HG02840 (cell line): Measurements from ENCODE around the gene MRAP2.

ENCODE experiments used
- ATAC-seq: cut with Tn5 transposase; IDR thresholded peaks from one replicate; pipeline ENCODE4 v1.9.1; 2021; ENCODE audit warnings: mild to moderate bottlenecking, moderate library complexity, moderate number of reproducible peaks; ENCODE audit not compliant: unreplicated experiment, low FRiP score

The MRAP2 gene

GRCh38 chr6:84033523-84034451 is at the start of gene MRAP2:
MRAP2 (plus strand) TSS chr6:84033772; CDS start chr6:84055319, 21,547 bp downstream.
- ATAC-seq, result no peak

- no peak for ATAC-seq
Observed at GRCh38 chr6:83984411-83984810, 49.2 kb upstream of the MRAP2 start.

GRCh38 chr6:83985308-83985713 is 48.3 kb upstream of the MRAP2 start:
- ATAC-seq, result no peak

GRCh38 chr6:83985715-83986114 is 47.9 kb upstream of the MRAP2 start:
- no peak for ATAC-seq

- ATAC-seq, result no peak
Observed at GRCh38 chr6:83998021-83998584, 35.5 kb upstream of the MRAP2 start.

GRCh38 chr6:84001119-84001518 is 32.5 kb upstream of the MRAP2 start:
- no peak for ATAC-seq

- no peak for ATAC-seq
Observed at GRCh38 chr6:84002226-84002625, 31.3 kb upstream of the MRAP2 start.

GRCh38 chr6:84003131-84003530 is 30.4 kb upstream of the MRAP2 start:
- ATAC-seq, result no peak

GRCh38 chr6:84003654-84004053 is 29.9 kb upstream of the MRAP2 start:
- ATAC-seq, result no peak

GRCh38 chr6:84007871-84008270 is 25.7 kb upstream of the MRAP2 start:
- no peak for ATAC-seq

GRCh38 chr6:84013354-84013753 is 20.2 kb upstream of the MRAP2 start:
- ATAC-seq, result no peak

GRCh38 chr6:84013931-84014330 is 19.6 kb upstream of the MRAP2 start:
- no peak for ATAC-seq

GRCh38 chr6:84016029-84016428 is 17.5 kb upstream of the MRAP2 start:
- ATAC-seq, result no peak

- ATAC-seq, result no peak
Observed at GRCh38 chr6:84017709-84018452, 15.7 kb upstream of the MRAP2 start.

- no peak for ATAC-seq
Observed at GRCh38 chr6:84018453-84019061, 15.0 kb upstream of the MRAP2 start.

GRCh38 chr6:84019141-84019841 is 14.3 kb upstream of the MRAP2 start:
- no peak for ATAC-seq

- ATAC-seq, result no peak
Observed at GRCh38 chr6:84019842-84020211, 13.7 kb upstream of the MRAP2 start.

- ATAC-seq, result no peak
Observed at GRCh38 chr6:84021625-84022024, 11.9 kb upstream of the MRAP2 start.

- ATAC-seq, result no peak
Observed at GRCh38 chr6:84026721-84027164, 6.8 kb upstream of the MRAP2 start.
